ENCODE results near the gene NRIP1.

NRIP1 gene

GRCh38 chr21:15065392-15066122, 757 bp upstream of the NRIP1 start:
- DNase-seq: peak; percentile 82

- no peak for DNase-seq
Measured at GRCh38 chr21:15063814-15064575, 805 bp downstream of the NRIP1 start.

- DNase-seq: no peak
Measured at GRCh38 chr21:15063081-15063813, 1.6 kb downstream of the NRIP1 start.

- no peak for DNase-seq
Measured at GRCh38 chr21:15062606-15062965, 2.2 kb downstream of the NRIP1 start.

GRCh38 chr21:15061747-15062605, 2.8 kb downstream of the NRIP1 start:
- DNase-seq: no peak

- no peak for DNase-seq
Measured at GRCh38 chr21:15061279-15061678, 3.5 kb downstream of the NRIP1 start.

- DNase-seq: no peak
Measured at GRCh38 chr21:15060543-15061175, 4.1 kb downstream of the NRIP1 start.

- no peak for DNase-seq
Measured at GRCh38 chr21:15059397-15059796, 5.4 kb downstream of the NRIP1 start.

- no peak for DNase-seq
Measured at GRCh38 chr21:15058854-15059263, 5.9 kb downstream of the NRIP1 start.

- no peak for DNase-seq
Measured at GRCh38 chr21:15057285-15057684, 7.5 kb downstream of the NRIP1 start.

- DNase-seq: no peak
Measured at GRCh38 chr21:15054606-15055239, 10.1 kb downstream of the NRIP1 start.

GRCh38 chr21:15054089-15054488, 10.7 kb downstream of the NRIP1 start:
- DNase-seq: no peak

- no peak for DNase-seq
Measured at GRCh38 chr21:15053500-15053899, 11.3 kb downstream of the NRIP1 start.

GRCh38 chr21:15052459-15052763, 12.4 kb downstream of the NRIP1 start:
- DNase-seq: no peak

- DNase-seq: no peak
Measured at GRCh38 chr21:15051644-15052458, 12.9 kb downstream of the NRIP1 start.

- DNase-seq: no peak
Measured at GRCh38 chr21:15050568-15051377, 14.0 kb downstream of the NRIP1 start.

- DNase-seq: no peak
Measured at GRCh38 chr21:15045017-15045416, 19.8 kb downstream of the NRIP1 start.

- DNase-seq: no peak
Measured at GRCh38 chr21:15042531-15042930, 22.3 kb downstream of the NRIP1 start.

GRCh38 chr21:15039607-15040299, 25.0 kb downstream of the NRIP1 start:
- no peak for DNase-seq

GRCh38 chr21:15037900-15038293, 26.9 kb downstream of the NRIP1 start:
- no peak for DNase-seq
